Pulmonary artery endothelial cell (primary cell): ENCODE measurements around the gene USP2. TPM values are rescaled to one million over a fixed set of nuclear protein-coding genes. Genes with fewer than 3 reads are reported as not detected.

Experiments
- DNase-seq: peaks from one replicate; pipeline ENCODE4 v3.0.0-alpha.2; 2011; ENCODE audit warnings: low read depth, low spot score
- total RNA-seq: library from RNA; depleted of rRNA; stranded (reverse); fragments of >200 nt; gene quantifications from 2 replicates; pipeline ENCODE4 v1.2.3, GENCODE V29; 2014

The USP2 gene, protein sequence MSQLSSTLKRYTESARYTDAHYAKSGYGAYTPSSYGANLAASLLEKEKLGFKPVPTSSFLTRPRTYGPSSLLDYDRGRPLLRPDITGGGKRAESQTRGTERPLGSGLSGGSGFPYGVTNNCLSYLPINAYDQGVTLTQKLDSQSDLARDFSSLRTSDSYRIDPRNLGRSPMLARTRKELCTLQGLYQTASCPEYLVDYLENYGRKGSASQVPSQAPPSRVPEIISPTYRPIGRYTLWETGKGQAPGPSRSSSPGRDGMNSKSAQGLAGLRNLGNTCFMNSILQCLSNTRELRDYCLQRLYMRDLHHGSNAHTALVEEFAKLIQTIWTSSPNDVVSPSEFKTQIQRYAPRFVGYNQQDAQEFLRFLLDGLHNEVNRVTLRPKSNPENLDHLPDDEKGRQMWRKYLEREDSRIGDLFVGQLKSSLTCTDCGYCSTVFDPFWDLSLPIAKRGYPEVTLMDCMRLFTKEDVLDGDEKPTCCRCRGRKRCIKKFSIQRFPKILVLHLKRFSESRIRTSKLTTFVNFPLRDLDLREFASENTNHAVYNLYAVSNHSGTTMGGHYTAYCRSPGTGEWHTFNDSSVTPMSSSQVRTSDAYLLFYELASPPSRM
- 0.13 and 0.14 TPM in 2 replicates for total RNA-seq

GRCh38 chr11:119381181-119381988 is at the start of gene USP2:
USP2 (minus strand) TSS chr11:119381690; CDS start chr11:119373480, 8,210 bp downstream.
- peak; percentile 83 for DNase-seq

DNA sequence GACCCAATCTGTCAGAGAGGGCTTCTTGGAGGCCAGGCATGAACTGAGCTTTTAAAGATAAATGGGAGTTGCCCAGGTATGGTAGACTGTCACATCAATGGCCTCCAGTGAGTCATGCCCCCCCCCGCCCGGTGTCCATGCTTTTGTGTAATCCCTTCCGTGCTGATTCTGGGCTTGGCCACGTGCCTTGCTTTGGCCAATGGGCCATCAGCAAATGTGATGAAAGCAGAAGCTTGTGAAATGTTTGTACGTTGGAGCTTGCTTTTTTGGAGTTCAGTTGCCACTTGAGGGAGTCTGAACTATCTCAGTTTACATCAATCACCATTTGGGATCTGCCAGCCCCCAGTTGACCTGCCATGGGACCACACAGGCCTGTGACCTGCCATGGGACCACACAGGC is 45.8 kb upstream of the USP2 start:
- DNase-seq, result no peak

GRCh38 chr11:119426142-119426541 is 44.7 kb upstream of the USP2 start:
- no peak for DNase-seq

DNA sequence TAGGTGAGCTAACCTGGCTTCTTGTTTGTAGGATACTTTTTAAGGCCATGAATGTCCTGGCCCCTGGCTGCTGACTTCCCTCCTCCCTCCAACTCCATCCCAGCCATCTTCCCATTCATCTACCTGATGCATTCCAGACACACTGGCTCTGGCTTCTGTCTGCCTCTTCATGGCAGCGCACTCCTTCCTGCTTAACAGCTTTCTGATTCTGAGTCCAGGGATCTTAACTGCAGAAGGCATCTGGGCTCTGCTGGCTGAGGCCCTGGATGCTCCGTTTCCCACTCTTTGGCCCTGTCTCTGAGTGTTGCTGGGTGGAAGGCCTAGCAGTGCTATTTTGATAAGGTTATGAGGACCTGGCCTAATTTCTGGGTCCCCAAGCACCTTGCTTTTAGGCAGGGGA is 43.3 kb upstream of the USP2 start:
- no peak for DNase-seq

GRCh38 chr11:119424276-119424675 is 42.8 kb upstream of the USP2 start:
- no peak for DNase-seq

GRCh38 chr11:119423509-119424254 is 42.2 kb upstream of the USP2 start:
- no peak for DNase-seq

DNA sequence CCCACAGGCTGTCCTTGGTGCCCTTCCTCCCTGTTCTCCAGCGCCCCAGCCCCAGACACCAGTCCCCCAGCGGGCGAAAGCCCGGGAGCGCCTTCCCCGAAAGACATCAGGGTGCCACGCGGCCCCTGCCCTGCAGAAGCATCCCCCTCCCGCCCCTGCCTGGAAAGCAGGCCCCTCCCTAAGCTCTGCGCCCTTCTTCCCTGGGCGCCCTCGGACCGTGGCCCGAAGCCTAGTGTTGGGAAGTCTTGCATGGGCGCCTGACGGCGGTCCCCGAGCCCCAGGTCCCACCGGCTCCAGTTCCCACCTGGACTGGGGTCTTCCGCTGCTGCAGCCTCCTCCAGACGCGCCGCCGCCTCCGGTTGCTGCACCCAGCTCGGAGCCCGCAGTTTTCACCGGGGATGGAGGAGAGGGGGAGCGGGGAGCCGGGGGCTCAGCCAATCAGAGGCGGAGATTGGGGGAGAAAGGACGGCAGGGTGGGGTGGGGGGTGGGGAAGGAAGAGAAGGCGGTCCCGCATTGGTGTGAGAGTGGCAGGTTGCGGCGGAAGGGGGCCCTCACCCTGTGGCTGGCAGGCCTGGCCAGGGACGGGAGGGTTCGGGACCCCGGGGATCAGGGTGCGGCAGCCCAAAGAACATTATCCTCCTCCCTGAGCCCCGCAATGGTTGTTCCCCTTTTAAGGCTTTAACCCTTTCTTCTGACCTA is 41.5 kb upstream of the USP2 start, which contains the start of gene THY1:
THY1 (minus strand) TSS at position 364 of the 700 bp plus-strand sequence. CDS start 2,267 bp downstream, outside the sequence.
- DNase-seq, result no peak

GRCh38 chr11:119421941-119422808 is 40.7 kb upstream of the USP2 start:
- DNase-seq, result no peak

DNA sequence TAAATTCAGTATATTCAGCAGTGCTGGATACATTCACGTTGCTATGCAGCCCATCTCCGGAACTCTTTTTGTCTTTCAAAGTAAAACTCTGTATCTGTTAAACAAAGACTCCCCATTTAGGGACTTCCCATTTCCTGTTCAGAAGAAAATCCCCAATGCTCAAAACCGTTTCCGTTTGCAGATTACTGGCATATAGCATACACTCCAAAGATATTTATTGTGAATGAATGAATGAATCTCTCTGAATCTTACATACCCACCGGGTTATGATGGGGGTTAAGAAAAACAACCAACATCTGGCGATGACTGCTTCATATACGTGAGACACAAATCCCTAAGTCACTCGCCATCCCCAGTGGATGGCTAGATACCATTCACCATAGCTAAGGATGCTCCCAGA is 39.9 kb upstream of the USP2 start:
- no peak for DNase-seq

GRCh38 chr11:119420631-119421030 is 39.1 kb upstream of the USP2 start:
- DNase-seq, result no peak

DNA sequence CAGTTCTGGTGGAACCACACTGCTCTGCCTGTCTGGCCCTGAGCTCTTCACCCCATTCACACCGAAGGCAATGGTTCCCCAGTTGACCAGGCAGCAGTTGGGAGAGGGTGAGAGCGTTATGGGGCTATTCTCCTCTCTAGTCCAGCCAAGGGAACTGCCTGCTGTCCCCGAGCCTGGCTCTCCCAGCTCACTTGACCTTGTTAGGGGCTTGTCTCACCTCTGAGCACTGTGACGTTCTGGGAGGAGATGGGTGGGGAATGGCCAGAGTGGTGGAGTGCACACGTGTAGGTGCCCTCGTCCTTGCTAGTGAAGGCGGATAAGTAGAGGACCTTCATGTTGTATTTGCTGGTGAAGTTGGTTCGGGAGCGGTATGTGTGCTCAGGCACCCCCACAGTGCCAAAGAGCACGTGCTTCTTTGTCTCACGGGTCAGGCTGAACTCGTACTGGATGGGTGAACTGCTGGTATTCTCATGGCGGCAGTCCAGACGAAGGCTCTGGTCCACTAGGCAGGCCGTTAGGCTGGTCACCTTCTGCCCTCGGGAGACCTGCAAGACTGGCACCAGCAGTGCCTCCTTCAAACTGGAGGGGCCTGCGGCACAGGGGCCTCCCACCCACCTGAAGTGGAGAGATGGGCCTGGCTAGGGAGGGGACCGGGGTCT is 38.5 kb upstream of the USP2 start:
- no peak for DNase-seq

GRCh38 chr11:119419246-119419645 is 37.8 kb upstream of the USP2 start:
- no peak for DNase-seq

DNA sequence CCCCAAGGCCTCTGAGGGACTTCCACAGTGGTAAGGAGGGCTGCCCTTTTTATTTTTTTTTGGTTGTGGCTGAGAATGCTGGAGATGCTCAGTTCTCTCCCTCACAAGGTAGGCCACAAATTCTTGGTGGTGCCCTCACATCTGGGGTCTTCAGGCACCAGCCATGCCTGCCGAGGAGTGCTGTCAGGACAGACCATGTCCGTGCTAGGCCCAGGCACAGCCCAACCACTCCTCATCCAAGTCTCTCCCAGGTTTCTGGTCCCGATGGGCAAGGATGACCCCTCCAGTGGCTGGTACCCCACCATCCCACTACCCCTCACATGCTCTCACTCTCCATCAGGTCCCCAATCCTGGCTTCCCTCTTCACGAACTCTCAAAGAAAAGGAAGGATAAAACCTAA is 37.3 kb upstream of the USP2 start:
- no peak for DNase-seq

- no peak for DNase-seq
These were observed 36.4 kb upstream of the USP2 start for GRCh38 chr11:119417726-119418540.

DNA sequence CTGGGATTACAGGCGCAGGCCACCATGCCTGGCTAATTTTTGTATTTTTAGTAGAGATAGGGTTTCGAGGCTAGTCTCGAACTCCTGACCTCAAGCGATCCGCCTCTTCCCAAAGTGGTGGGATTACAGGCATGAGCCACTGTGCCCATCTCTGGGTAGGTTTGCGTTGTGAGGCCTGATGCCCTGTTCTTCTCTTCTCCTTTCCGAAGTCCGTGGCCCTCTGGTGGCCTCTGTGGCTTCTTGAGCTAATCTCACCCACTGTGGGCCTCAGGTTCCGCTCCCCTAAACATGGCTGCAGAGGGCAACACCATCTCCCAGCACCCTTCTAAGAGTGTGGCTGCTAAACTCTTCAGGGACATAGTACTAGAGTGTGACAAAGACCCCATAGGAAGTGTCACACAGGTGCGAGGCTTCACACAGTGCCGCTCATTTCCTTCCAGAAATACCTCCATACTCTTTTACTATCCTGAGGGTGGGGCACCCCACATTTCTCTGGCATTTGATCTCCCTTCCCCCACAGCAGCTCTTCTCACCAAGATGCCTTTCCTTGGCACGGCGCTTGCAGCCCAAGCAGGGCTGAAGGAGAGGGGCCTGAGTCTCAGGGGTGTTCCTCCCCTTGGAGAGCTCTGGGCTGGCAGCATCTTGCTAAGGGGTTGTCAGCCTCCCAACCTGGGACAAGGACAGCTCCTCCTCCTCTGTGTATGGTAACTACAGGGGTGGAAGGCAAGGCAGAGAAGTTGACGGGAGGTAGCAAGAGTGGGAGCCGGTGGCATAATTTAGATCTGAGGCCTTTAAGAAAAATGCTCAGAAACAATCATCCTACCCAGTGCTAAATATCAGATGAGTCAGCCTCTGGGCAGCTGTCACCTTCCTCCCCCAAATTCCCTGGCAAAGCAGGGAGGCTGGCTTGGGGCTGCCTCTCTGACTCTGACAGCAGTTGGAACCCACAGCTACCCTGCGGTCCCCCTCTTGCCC is 35.4 kb upstream of the USP2 start:
- no peak for DNase-seq

GRCh38 chr11:119415966-119416365 is 34.5 kb upstream of the USP2 start:
- no peak for DNase-seq

DNA sequence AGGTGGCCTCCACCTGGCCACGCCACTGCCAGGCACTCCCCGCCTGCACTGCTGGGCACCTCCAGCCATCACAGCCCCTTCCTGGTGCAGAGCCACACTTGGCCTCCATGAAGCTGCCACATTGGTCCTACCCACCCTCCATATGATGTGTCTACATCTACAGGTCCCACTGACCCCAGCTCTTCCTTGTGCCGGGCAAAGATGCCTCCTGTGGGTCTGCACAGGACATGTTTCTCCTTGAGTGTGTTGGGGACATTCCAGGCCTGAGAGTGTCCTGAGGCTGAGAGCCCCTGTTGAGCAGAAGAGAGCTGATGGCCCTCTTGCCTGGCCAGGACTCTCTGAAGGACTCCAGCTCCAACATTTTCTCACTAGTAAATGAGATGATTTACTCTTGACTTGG is 34.0 kb upstream of the USP2 start:
- DNase-seq, result no peak
